ENCODE results near the gene MAP4K2.
A peak's percentile ranks its signal among the peaks of the same experiment; 100 is the strongest.
"Not testable (repeated sequence)": the region's sequence is repeated elsewhere in the genome, so short reads cannot be mapped to it uniquely, and the experiment has no call there.

Gene MAP4K2

GRCh38 chr11:64803158-64803845 lies at the start of gene MAP4K2:
Gene MAP4K2, minus strand, starts transcription at chr11:64803214. Its CDS starts 65 bp downstream, at chr11:64803149.
- DNase-seq (ENCODE audit: insufficient read length, low spot score) (peak; percentile 87), FAIRE-seq (no peak)

GRCh38 chr11:64851831-64852351 lies 48.9 kb upstream of the MAP4K2 start:
- no peak for FAIRE-seq
- DNase-seq (ENCODE audit: insufficient read length, low spot score), result no peak

- no peak for DNase-seq (ENCODE audit: insufficient read length, low spot score)
- no peak for FAIRE-seq
Measured at GRCh38 chr11:64850979-64851567, 48.1 kb upstream of the MAP4K2 start.

- FAIRE-seq (no peak), DNase-seq (ENCODE audit: insufficient read length, low spot score) (no peak)
Measured at GRCh38 chr11:64849598-64850356, 46.8 kb upstream of the MAP4K2 start.

- no peak for FAIRE-seq
- DNase-seq (ENCODE audit: insufficient read length, low spot score), result no peak
Measured at GRCh38 chr11:64848826-64849597, 46.0 kb upstream of the MAP4K2 start.

GRCh38 chr11:64848214-64848825 lies 45.3 kb upstream of the MAP4K2 start:
- DNase-seq (ENCODE audit: insufficient read length, low spot score) (no peak), FAIRE-seq (no peak)

GRCh38 chr11:64846998-64847666 lies 44.1 kb upstream of the MAP4K2 start:
- DNase-seq (ENCODE audit: insufficient read length, low spot score), result peak; percentile 91
- peak; percentile 28 for FAIRE-seq

GRCh38 chr11:64845776-64846129 lies 42.7 kb upstream of the MAP4K2 start:
- not testable (repeated sequence) for DNase-seq (ENCODE audit: insufficient read length, low spot score)

GRCh38 chr11:64845129-64845775 lies 42.2 kb upstream of the MAP4K2 start:
- FAIRE-seq (no peak), DNase-seq (ENCODE audit: insufficient read length, low spot score) (no peak)

More at GRCh38 chr11:64845776-64846129, 42.7 kb upstream of the MAP4K2 start:
- FAIRE-seq, result not testable (repeated sequence)

GRCh38 chr11:64844330-64845128 lies 41.5 kb upstream of the MAP4K2 start, which contains the start of gene CDC42BPG:
Gene CDC42BPG, minus strand, starts transcription at chr11:64844653. Its CDS starts 84 bp downstream, at chr11:64844569.
- FAIRE-seq (no peak), DNase-seq (ENCODE audit: insufficient read length, low spot score) (peak; percentile 61)

- DNase-seq (ENCODE audit: insufficient read length, low spot score), result no peak
- no peak for FAIRE-seq
Measured at GRCh38 chr11:64843686-64844329, 40.8 kb upstream of the MAP4K2 start.

- peak; percentile 79 for DNase-seq (ENCODE audit: insufficient read length, low spot score)
- peak; percentile 84 for FAIRE-seq
Measured at GRCh38 chr11:64842851-64843685, 40.1 kb upstream of the MAP4K2 start.

GRCh38 chr11:64842366-64842759 lies 39.3 kb upstream of the MAP4K2 start:
- DNase-seq (ENCODE audit: insufficient read length, low spot score), result no peak
- FAIRE-seq, result no peak

- DNase-seq (ENCODE audit: insufficient read length, low spot score) (no peak), FAIRE-seq (no peak)
Measured at GRCh38 chr11:64841592-64842365, 38.8 kb upstream of the MAP4K2 start.

GRCh38 chr11:64839887-64840782 lies 37.1 kb upstream of the MAP4K2 start:
- no peak for FAIRE-seq
- no peak for DNase-seq (ENCODE audit: insufficient read length, low spot score)

Measured in HTR-8/SVneo (cell line).